T47D (cell line): ENCODE data around the gene SPATA32.

Experiments used
- DNase-seq, 2 experiments: peaks; one replicate each; pipeline versions ENCODE4 v3.0.0 to v3.0.0-alpha.2; 2011 to 2012; ENCODE audit warnings: low read depth in 1 of 2, low spot score in 1 of 2
- JUND ChIP-seq: IDR thresholded peaks from 2 replicates; pipeline ENCODE4 v1.6.1; 2012; ENCODE audit warnings: low read depth
- in situ Hi-C: cut with HindIII; loops from 2 replicates; pipeline ENCODE4 v1.10.0; 2016; ENCODE audit warnings: low sequenced_read_pairs, low pct_unique_long_range_greater_than_20kb

The SPATA32 gene

DNA sequence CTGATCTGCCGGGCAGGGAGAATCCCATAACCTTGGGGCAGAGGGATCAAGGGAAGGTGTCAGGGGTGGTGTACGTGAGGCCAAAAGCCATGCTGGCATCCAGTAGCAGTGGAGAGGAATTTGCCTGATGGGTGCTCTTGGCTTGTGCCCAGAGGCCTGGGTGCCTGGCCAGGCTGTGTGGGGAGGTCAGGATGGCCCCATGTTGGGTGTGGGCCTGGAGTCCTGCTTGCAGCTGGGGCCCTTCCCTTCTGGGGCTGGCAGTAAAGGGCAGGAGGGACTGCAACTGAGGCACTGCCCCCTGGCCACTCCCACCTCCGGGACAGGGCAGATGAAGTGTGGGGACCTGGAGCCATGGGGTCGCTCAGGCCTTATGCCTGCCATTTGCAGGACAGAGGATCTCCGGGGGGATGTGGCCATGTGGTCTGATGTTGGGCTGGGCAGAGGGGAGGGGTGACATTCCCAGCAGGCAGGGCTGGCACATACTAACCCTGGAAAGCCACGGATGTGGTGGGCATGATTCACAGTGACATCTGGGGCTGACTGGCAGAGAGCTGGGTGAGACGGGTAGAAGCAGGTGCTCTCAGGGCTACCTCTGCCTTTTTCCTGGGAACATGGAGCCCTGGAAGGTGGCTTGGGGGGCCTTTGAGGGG is 36.7 kb downstream of the SPATA32 start:
- no peak for TF ChIP-seq JUND
- in situ Hi-C loops = no loop called here
- DNase-seq = peak in 1 of 2 experiments; percentile 5

DNA sequence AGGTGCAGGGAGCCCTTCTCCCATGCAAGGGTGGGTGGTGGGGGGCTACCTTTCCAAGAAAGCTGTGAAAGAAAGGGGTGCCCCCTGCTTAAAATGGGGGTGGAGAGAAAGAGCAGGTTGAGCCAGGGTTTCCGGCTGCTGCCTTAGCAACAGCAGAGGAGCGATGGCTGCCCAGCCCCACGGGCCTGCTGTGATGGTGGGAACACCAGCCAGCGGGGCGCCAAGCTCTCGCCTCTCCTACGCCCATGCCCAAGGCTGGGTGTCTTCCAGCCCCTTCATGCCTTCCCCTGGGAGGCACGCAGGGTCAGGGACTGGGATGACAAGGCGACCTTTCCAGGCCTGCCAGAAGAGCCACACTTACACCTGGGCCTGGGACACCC is 37.2 kb downstream of the SPATA32 start:
- in situ Hi-C loops = no loop called here

DNA sequence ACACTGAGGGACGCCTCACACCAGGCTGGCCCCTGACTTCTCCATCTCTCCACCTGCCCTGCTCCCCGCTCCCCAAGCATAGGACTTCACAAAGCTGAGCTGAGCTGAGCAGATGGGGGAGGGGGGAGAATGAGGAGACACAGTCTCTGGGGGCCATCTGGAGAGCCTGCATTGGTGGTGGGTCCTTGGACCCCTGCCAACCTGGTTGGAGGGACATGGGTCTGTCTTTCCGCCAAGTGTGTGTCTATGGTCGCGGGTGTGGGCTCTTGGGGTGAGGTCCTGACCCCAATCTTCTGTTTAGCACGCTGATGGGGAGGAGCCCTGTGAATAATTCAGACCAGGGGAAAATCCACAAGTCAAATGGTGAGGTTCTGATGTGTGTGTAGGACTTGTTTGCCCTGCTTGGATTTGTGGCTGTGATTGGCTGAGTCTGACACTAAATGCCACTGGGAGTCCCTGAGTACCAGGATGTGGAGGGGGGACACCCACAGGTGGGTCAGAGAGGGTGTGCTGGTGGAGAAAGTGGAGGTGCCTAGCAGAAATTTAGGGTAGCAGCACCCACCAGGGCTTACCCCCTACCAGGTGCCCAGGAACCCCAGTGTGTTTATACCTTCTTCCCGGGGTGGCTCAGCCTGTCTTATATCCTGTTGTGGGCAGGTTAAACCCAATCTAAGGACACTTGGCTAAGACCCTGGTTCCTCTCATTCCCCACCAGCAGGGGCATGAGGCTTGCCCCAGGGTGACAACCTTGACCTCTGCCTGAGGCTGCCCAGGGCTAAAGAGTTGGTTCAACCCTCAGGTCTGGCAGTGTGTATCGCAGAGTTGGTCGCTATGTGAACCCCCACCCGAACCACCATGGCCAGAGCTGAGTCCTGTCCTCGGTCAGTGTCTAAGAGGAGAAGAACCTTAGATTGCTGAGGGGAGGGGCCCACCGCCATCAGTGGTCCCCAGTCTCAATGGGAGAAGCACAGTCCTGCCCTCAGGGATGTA is 38.1 kb downstream of the SPATA32 start:
- no peak for TF ChIP-seq JUND

More for the DNA sequence above, 37.2 kb downstream of the SPATA32 start:
- peak in 1 of 2 experiments; percentile 7 for DNase-seq
- no peak for TF ChIP-seq JUND

DNA sequence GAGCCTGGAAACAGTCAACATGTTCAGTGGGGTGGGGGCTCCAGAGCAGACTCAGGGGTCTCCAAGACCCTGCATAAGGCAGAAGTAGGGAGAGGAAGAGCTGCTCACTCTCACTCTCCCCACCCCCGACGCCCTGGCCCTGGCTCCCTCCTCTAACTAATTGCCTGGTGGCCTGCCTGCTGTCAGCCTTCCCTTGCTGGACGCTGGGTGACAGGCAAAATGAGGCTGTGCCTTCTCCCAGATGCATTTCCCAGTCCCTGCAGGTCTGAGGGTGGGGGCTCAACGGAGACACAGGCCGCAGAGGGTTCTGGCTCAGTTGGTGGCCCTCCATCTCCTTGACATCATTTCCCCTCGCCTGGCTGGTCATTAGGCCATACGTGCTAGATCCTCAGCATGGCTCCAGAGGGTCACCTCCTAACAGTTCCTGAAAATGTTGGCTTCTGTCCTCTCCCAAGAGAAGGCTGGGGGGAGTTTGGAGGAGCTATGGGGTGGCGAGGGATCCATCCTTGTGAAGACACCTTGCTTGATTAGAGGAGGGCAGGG is 38.8 kb downstream of the SPATA32 start:
- in situ Hi-C loops = no loop called here
- TF ChIP-seq JUND = no peak
- DNase-seq = peak in 1 of 2 experiments; percentile 16

More for the DNA sequence above, 38.1 kb downstream of the SPATA32 start:
- in situ Hi-C loops = no loop called here
- peak; percentile 26 to 36 for DNase-seq

DNA sequence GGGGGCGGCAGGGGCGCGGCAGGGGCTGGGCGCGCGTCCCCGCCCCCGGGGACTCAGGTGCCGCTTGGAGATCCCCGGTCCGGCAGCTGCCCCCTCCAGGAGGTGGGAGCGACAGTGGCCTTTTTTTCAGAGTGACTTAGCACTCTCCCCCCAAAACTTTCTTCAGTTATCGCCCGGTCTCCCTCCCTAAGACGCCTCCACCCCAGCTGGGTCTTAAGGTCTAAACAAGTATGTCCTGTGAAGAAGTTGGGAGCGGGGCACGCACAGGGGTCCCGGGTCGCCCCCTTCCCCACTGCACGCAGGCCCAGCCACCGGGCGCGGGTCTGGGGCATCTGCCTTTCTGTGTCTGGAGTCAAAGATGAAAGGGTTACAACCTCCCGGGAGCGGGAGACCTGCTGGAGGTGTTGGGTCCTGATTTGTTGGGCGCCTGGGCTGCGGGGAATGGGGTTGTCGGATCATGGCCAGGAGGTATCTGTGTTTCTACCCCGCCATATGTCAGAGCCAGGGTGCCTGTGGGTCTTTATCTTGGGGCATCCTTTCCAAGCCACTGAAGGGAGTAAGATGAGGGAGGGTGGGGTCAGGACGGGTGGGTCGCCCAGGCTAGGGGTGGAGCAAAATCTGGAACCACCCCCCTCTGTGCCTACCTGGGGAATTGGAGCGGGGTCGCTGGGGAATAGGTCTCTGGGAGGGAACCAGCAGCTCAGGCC is 39.5 kb downstream of the SPATA32 start:
- in situ Hi-C loops = no loop called here
- no peak for TF ChIP-seq JUND
- DNase-seq = peak in 1 of 2 experiments; percentile 3

DNA sequence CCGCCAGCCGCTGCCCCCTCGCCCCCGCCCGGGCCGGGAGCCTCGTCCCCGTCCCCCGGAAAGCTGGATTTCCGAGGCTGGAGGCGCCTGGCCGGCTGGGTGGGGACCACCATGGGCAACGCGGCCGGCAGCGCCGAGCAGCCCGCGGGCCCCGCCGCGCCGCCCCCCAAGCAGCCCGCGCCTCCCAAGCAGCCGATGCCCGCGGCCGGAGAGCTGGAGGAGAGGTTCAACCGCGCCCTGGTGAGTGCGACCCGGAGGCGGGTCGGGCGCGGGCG is 39.9 kb downstream of the SPATA32 start:
- no peak for TF ChIP-seq JUND
- peak in 1 of 2 experiments; percentile 17 for DNase-seq
- in situ Hi-C loops = no loop called here

DNA sequence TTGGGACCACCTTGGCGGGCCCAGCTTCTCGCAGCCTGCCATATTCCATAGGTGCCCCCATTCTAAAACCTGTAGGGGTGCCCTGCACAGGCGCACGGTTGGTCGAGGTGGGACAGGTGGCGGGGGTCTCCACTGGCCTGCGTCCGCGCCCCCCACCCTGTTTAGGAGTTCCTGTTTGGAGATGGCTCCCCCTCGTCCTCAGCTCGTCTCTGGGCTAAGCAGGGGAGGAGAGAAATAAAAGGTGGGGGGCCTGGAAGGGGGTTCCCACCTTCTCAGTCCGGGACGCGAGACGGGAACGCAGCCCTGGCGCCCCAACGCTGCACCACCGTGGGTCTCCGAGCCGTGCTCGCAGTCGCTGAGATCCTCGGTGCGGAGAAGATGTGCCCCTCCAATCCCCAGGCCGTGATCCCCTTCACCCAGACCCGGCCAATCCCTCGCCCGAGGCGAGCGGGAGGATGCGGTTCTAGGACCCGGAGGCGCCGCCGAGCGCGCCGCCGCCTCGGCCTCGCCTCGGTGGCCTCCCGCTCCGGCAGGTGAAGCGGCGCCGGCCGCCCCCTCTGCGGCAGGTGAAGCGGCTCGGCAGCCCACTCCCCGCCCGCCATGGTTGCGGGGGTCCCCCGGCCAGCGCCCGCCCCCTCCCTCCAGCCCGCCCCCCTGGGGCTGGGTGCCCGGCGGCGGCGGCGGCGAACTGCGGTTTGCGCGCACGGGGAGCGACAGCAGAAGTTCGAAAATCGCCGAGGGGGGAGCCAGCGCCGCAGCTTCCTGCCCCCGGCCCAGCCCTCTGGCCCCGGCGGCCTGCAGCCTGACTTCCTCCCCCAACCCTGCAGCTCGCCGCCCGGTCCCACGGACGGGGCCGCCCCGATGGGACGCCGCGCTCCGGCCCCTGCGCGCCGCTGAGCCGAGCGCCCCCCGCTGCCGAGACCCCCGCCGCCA is 40.5 kb downstream of the SPATA32 start, which contains the start of gene FMNL1:
FMNL1 (plus strand) TSS at position 805 of the 933 bp plus-strand sequence. CDS start 240 bp downstream, outside the sequence.
- peak in 1 of 2 experiments; percentile 56 for DNase-seq
- TF ChIP-seq JUND = no peak
- in situ Hi-C loops = no loop called here

DNA sequence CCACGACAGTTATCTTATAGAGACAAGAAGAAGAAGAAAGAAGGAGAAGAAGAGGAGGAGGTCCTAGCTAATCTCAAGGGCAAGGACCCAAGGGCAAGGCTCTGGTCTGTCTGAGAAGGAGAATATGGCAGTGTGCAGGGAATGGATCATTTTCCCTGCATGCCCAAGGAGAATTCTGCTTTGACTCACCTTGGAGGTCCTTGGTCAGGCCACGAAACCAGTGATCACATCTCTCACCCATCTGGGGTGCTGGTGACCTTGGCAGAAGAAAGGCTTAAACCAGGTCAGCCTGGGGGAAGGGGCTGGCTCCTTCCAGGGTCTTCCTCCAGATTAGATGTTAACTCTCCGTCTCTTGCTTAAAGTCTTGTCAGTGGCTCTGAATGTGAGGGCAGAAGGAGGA is 41.8 kb downstream of the SPATA32 start:
- in situ Hi-C loops = no loop called here

DNA sequence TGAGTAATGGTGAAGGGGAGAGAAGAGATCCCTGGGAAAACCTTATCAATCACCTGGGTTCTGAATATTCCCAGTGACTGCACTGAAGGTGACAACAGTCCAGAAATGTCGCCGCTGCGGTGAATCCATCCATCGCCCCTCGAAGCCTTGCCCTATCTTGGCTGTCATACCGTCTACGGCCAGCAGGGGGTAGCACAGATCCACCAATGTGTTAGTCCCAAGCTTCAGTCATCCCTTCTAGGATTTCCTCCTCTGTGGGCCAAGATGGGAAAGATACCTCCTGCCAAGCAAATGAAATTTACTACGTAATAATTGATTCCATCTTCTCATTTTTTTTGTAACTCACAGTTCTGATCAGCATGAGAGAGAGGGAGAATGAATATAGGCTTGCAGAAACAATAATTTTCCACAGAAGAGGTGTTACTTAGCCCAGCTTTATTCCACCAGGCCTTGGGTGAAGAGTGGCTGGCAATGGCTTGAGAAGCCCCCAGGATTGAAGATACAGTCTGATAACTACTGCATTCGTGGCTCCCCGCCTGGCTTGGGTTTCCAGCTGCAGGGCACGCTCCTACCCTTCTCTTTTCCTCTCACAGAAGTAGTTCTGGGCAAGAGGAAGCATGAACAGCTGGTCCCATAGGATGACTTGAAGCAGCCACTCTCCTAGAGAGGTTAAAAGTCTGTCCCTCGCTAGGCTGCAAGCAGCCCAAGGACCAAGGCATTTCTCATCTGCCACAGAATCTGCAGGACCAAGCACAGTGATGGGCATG is 42.8 kb downstream of the SPATA32 start:
- DNase-seq = peak; percentile 81 to 89
- in situ Hi-C loops = no loop called here
- TF ChIP-seq JUND = no peak

More for the DNA sequence above, 41.8 kb downstream of the SPATA32 start:
- no peak for TF ChIP-seq JUND
- peak in 1 of 2 experiments; percentile 2 for DNase-seq
